Raji (cell line): ENCODE results near the gene PKNOX2.

Source experiments
- POLR2A ChIP-seq: IDR thresholded peaks from 2 replicates; pipeline ENCODE4 v1.6.1; 2011; ENCODE audit warnings: low read depth, low read length, control low read depth; ENCODE audit not compliant: insufficient read depth

PKNOX2 gene

GRCh38 chr11:125201525-125202141, 37.1 kb downstream of the PKNOX2 start:
- no peak for TF ChIP-seq POLR2A

GRCh38 chr11:125202362-125202880, 37.9 kb downstream of the PKNOX2 start:
- TF ChIP-seq POLR2A, result no peak

- no peak for TF ChIP-seq POLR2A
Observed at GRCh38 chr11:125202977-125203376, 38.4 kb downstream of the PKNOX2 start.

- no peak for TF ChIP-seq POLR2A
Observed at GRCh38 chr11:125207866-125208425, 43.4 kb downstream of the PKNOX2 start.

- TF ChIP-seq POLR2A, result no peak
Observed at GRCh38 chr11:125210066-125210465, 45.5 kb downstream of the PKNOX2 start.

GRCh38 chr11:125211191-125211947, 46.8 kb downstream of the PKNOX2 start:
- no peak for TF ChIP-seq POLR2A

- no peak for TF ChIP-seq POLR2A
Observed at GRCh38 chr11:125211948-125212340, 47.4 kb downstream of the PKNOX2 start.

DNA sequence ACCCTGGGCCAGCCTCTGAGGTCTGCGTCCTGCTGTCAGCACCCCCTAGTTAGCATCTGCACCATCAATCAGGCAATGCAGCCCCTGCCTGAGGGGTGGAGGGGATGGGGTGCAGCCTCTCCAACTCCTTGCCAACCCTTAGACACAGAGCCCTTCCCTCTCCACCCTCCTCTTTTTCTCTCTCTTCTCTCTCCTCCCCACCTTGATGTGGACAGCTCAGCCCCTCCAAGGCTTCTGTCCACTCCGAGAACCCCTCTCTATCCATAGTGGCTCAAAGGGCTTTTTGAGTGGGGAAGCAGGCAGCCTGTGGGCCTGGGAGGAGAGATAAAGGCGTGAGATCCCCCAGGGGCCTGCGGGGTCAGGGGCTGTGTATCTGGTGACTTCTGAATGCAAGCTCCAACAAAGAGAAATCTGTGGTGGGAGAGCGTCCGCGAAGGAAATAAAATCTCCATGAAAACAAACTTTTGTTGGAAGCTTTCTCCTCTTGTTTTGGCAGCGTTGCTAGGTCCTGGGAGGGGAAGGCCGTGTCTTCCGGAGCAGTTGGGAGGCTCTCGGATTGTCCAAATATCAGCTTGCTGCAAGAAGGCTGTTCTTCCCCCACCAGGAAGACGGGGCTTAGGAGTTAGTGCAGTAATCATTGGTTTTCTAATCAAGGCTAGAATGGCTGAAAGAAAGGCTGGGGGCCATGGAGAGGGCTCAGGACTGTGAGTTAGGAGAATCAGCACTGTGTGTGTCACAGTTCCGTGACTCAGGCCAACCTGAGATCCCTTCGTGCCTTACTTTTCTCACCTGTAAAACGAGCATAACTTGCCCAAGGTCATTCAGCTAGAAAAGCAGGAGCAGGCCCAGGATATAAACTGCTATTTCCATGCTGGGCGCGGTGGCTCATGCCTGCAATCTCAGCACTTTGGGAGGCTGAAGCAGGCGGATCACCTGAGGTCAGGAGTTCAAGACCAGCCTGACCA, 50.3 kb downstream of the PKNOX2 start:
- no peak for TF ChIP-seq POLR2A

DNA sequence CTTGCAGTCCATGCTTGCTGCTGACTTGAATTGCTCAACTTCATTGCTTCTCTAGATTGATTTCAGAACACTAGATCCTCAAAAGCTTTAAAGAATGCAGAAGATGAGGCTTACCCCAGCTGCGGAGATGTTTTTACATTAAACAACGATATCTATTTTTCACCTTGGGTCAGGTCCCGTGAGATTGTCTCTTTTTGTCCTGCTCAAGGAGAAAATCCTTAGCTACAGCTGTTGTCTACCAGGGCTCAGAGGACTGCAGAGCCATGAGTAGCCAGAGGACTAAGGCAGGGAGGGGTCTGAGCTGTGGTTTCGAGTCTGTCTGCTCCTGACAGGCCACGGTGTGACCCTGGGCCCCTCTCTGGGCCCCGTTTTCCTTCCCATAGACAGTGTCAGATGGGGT, 51.4 kb downstream of the PKNOX2 start:
- no peak for TF ChIP-seq POLR2A

- no peak for TF ChIP-seq POLR2A
Observed at GRCh38 chr11:125218336-125218735, 53.8 kb downstream of the PKNOX2 start.

- no peak for TF ChIP-seq POLR2A
Observed at GRCh38 chr11:125221461-125221860, 56.9 kb downstream of the PKNOX2 start.

DNA sequence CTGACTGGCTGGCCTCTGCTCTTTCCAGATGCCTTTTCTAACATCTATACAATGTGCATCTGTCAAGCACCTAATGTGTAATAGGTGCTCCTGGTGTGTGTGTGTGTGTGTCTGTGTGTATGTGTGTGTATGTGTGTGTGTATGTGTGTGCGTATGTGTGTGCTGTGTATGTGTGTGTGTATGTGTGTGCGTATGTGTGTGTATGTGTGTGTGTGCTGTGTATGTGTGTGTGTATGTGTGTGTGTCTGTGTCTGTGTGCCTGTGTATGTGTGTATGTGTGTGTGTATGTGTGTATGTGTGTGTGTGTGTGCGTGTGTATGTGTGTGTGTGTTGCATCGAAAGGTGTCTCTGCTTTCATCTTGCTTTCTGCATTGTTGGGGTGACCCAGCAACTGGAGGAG, 57.9 kb downstream of the PKNOX2 start:
- TF ChIP-seq POLR2A, result no peak

GRCh38 chr11:125223901-125224361, 59.4 kb downstream of the PKNOX2 start:
- no peak for TF ChIP-seq POLR2A

DNA sequence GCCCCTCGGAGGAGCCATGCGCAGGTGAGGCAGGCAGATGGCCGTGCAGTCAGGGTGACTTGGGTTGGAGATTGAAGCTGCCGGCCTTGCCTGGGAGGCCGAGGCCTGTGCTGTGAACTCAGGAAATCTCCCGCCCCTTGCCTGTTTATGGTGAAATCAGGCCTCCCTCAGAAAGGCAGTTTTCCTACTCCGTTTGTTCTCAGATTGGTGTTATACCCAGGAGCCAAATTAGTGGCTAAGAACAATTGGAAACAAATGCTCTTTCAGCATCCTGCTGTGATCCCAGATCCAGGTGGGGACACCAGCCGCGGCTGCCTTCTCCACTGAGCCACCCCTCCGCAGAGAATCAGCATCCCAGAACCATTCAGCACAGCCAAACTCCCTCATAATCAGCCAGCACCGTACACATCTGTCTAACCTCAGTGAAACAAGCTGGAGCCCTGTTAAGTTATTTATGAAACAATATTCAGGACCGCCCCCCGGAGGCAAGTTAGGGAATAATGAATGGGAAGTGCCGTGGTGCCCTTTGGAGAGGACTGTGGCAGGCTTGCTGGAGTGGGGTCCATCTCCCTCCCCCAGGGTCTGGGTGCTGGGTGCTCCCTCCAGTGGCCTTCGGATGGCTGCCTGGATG, 60.0 kb downstream of the PKNOX2 start:
- no peak for TF ChIP-seq POLR2A
